Suprapubic skin (tissue), 4 donors: ENCODE results near the gene CXCL5. TPM values are rescaled to one million over a fixed set of nuclear protein-coding genes. Genes with fewer than 3 reads are reported as not detected.

Experiments
- DNase-seq, 2 donors: peaks; one replicate each; pipeline ENCODE4 v3.0.0-alpha.2; 2019; ENCODE audit warnings: low spot score in 2 of 2
- H3K27ac ChIP-seq: fragments of 200-600 bp; sonication (generic); one replicate; pipeline ENCODE4 v1.5.1; 2019
- H3K27me3 ChIP-seq: fragments of 200-600 bp; sonication (generic); one replicate; pipeline ENCODE4 v1.5.1; 2019
- H3K36me3 ChIP-seq: fragments of 200-600 bp; sonication (generic); one replicate; pipeline ENCODE4 v1.5.1; 2019
- H3K4me1 ChIP-seq: fragments of 200-600 bp; sonication (generic); one replicate; pipeline ENCODE4 v1.5.1; 2019
- H3K4me3 ChIP-seq: fragments of 200-600 bp; sonication (generic); one replicate; pipeline ENCODE4 v1.5.1; 2019; ENCODE audit warnings: mild to moderate bottlenecking
- H3K9me3 ChIP-seq: fragments of 200-600 bp; sonication (generic); one replicate; pipeline ENCODE4 v1.5.1; 2019
- CTCF ChIP-seq, 2 donors: fragments of 200-600 bp in 1 of 2; fragments of 450-650 bp in 1 of 2; sonication (generic) in 1 of 2; IDR thresholded peaks; one replicate each; pipeline ENCODE4 v1.5.1; 2016 to 2019; ENCODE audit warnings: antibody characterized with exemption in 2 of 2, mild to moderate bottlenecking in 1 of 2, moderate library complexity in 1 of 2
- EP300 ChIP-seq: sonication (generic); formaldehyde crosslinking; IDR thresholded peaks from one replicate; pipeline ENCODE4 v1.6.1; 2017; ENCODE audit warnings: antibody characterized with exemption
- POLR2A ChIP-seq, 2 donors: fragments of 450-650 bp; IDR thresholded peaks; one replicate each; pipeline ENCODE4 v1.6.1; 2017; ENCODE audit warnings: antibody characterized with exemption in 2 of 2, mild to moderate bottlenecking in 2 of 2, moderate library complexity in 2 of 2
- POLR2AphosphoS5 ChIP-seq, 3 donors: sonication (generic); formaldehyde crosslinking; IDR thresholded peaks; one replicate each; pipeline ENCODE4 v1.6.1; 2017; ENCODE audit warnings: antibody characterized with exemption in 3 of 3
- WGBS: methylation state at CpG from one replicate; pipeline ENCODE4 v1.1.5; 2018; 5-methylcytosine and 5-hydroxymethylcytosine counted together
- total RNA-seq, 4 donors: library from RNA; depleted of rRNA; stranded (reverse); fragments of >200 nt; gene quantifications; one replicate each; pipeline ENCODE4 v1.1.0, GENCODE V29; 2016

The CXCL5 gene
- total RNA-seq, 4 donors from 2014 or later = not detected

- no peak for TF ChIP-seq POLR2A (IDR thresholded peaks at IDR 0.05)
- TF ChIP-seq POLR2AphosphoS5 (IDR thresholded peaks at IDR 0.05) = no peak
- TF ChIP-seq EP300 = no peak
- no peak for TF ChIP-seq CTCF (IDR thresholded peaks at IDR 0.05)
- Histone ChIP-seq H3K36me3 (no peaks in the 10 kb centered on the region), H3K9me3 (peaks cover under 1% of the 10 kb centered on the region), H3K27ac (no peak overlapping the region), H3K4me1 (no peaks in the 10 kb centered on the region), H3K4me3 (no peak overlapping the region), H3K27me3 (peaks cover 5% of the 10 kb centered on the region)
- 83% methylated on average over 1 of the region's 2 CpGs for WGBS
- no peak for DNase-seq
These were observed 22.3 kb downstream of the CXCL5 start for GRCh38 chr4:73976217-73976616.

GRCh38 chr4:73974352-73974751 is 24.1 kb downstream of the CXCL5 start:
- Histone ChIP-seq H3K27ac (no peak overlapping the region), H3K27me3 (peaks cover 3% of the 10 kb centered on the region), H3K4me3 (no peak overlapping the region), H3K36me3 (no peaks in the 10 kb centered on the region), H3K9me3 (peaks cover 7% of the 10 kb centered on the region), H3K4me1 (no peaks in the 10 kb centered on the region)
- no peak for DNase-seq
- no peak for TF ChIP-seq EP300
- no peak for TF ChIP-seq POLR2AphosphoS5 (IDR thresholded peaks at IDR 0.05)
- no peak for TF ChIP-seq CTCF (IDR thresholded peaks at IDR 0.05)
- TF ChIP-seq POLR2A (IDR thresholded peaks at IDR 0.05) = no peak

- H3K9me3 ChIP-seq = peaks cover 7% of the 10 kb centered on the region
- no peak for DNase-seq
These were observed 27.5 kb downstream of the CXCL5 start for GRCh38 chr4:73970945-73971344.

GRCh38 chr4:73970011-73970410 is 28.5 kb downstream of the CXCL5 start:
- H3K9me3 ChIP-seq = peaks cover 7% of the 10 kb centered on the region
- H3K4me3 ChIP-seq = no peak overlapping the region
- 80% methylated on average over 1 of the region's 1 CpG for WGBS
- TF ChIP-seq POLR2AphosphoS5 (IDR thresholded peaks at IDR 0.05) (no peak), CTCF (IDR thresholded peaks at IDR 0.05) (no peak), POLR2A (IDR thresholded peaks at IDR 0.05) (no peak), EP300 (no peak)
- no peaks in the 10 kb centered on the region for H3K4me1 ChIP-seq
- H3K36me3 ChIP-seq = no peaks in the 10 kb centered on the region
- peaks cover 16% of the 10 kb centered on the region for H3K27me3 ChIP-seq
- DNase-seq = no peak
- no peak overlapping the region for H3K27ac ChIP-seq

More at GRCh38 chr4:73970945-73971344, 27.5 kb downstream of the CXCL5 start:
- no peak for TF ChIP-seq POLR2AphosphoS5 (IDR thresholded peaks at IDR 0.05)
- no peak for TF ChIP-seq POLR2A (IDR thresholded peaks at IDR 0.05)
- TF ChIP-seq CTCF (IDR thresholded peaks at IDR 0.05) = no peak
- no peak for TF ChIP-seq EP300
- H3K4me1 ChIP-seq = no peaks in the 10 kb centered on the region
- no peak overlapping the region for H3K27ac ChIP-seq
- H3K27me3 ChIP-seq = peaks cover 8% of the 10 kb centered on the region
- H3K4me3 ChIP-seq = no peak overlapping the region
- H3K36me3 ChIP-seq = no peaks in the 10 kb centered on the region

- Histone ChIP-seq H3K27ac (no peak overlapping the region), H3K9me3 (peaks cover 7% of the 10 kb centered on the region), H3K36me3 (no peaks in the 10 kb centered on the region), H3K27me3 (peaks cover 16% of the 10 kb centered on the region), H3K4me3 (no peak overlapping the region), H3K4me1 (no peaks in the 10 kb centered on the region)
- TF ChIP-seq POLR2A (IDR thresholded peaks at IDR 0.05) = no peak
- TF ChIP-seq EP300 = no peak
- TF ChIP-seq CTCF (IDR thresholded peaks at IDR 0.05) = no peak
- no peak for TF ChIP-seq POLR2AphosphoS5 (IDR thresholded peaks at IDR 0.05)
- DNase-seq = no peak
These were observed 30.6 kb downstream of the CXCL5 start for GRCh38 chr4:73967866-73968265.
